Panc1 (cell line): ENCODE data around the gene GPR158. TPM values are rescaled to one million over a fixed set of nuclear protein-coding genes. Genes with fewer than 3 reads are reported as not detected.

Source experiments
- ATAC-seq: fragments of 200-7000 bp; cut with Tn5 transposase; 2 replicates; pipeline ENCODE4 v1.9.1; 2020; ENCODE audit warnings: mild to moderate bottlenecking, moderate library complexity
- Bru-seq: library from RNA; stranded (reverse); fragments of 400-500 nt; gene quantifications from one replicate; lab custom pipeline; 2021; lab: Mats Ljungman, UMichigan
- BruChase-seq, 2 experiments: library from RNA; stranded (reverse); fragments of 400-500 nt; gene quantifications; one replicate each; lab custom pipeline; 2021; lab: Mats Ljungman, UMichigan
- BruUV-seq: library from RNA; stranded (reverse); fragments of 400-500 nt; replicated peaks from 2 replicates; lab custom pipeline; 2021; lab: Mats Ljungman, UMichigan
- CTCF ChIA-PET: fragments of 300-600 bp; sonication (Branson Sonifier 250); formaldehyde crosslinking; loops from one replicate; lab custom pipeline; 2022; ENCODE audit warnings: antibody characterized with exemption; lab: Charles Lee
- POLR2A ChIA-PET: fragments of 300-600 bp; sonication (Branson Sonifier 250); formaldehyde crosslinking; loops from one replicate; lab custom pipeline; 2022; ENCODE audit warnings: antibody characterized with exemption; lab: Charles Lee
- DNase-seq: peaks from one replicate; pipeline ENCODE4 v3.0.0-alpha.2; 2010; ENCODE audit warnings: low read depth, low spot score
- H3K27ac ChIP-seq: 2 replicates; pipeline ENCODE4 v1.5.1; 2011; ENCODE audit warnings: mild to moderate bottlenecking, low read length, inconsistent platforms
- H3K27me3 ChIP-seq: fragments of 200-500 bp; sonication (Bioruptor generic); 2 replicates; pipeline ENCODE4 v1.6.0; 2014; ENCODE audit warnings: low read length, inconsistent platforms; ENCODE audit not compliant: control insufficient read depth, insufficient read depth
- H3K36me3 ChIP-seq: fragments of 200-500 bp; sonication (Bioruptor generic); 2 replicates; pipeline ENCODE4 v1.5.1; 2014; ENCODE audit warnings: inconsistent platforms, mild to moderate bottlenecking, low read length, moderate library complexity; ENCODE audit not compliant: control insufficient read depth, insufficient read depth
- H3K4me1 ChIP-seq: 2 replicates; pipeline ENCODE4 v1.5.1; 2011; ENCODE audit warnings: inconsistent platforms, mild to moderate bottlenecking, low read length, moderate library complexity; ENCODE audit not compliant: control insufficient read depth, insufficient read depth
- H3K4me3 ChIP-seq, 2 experiments: 2 replicates each; pipeline ENCODE4 v1.5.1; 2011 to 2012; ENCODE audit warnings: low read depth in 2 of 2, low read length in 2 of 2, mild to moderate bottlenecking in 2 of 2, inconsistent platforms in 1 of 2, moderate library complexity in 1 of 2
- H3K9me3 ChIP-seq: fragments of 200-500 bp; sonication (Bioruptor generic); 2 replicates; pipeline ENCODE4 v1.5.1; 2014; ENCODE audit warnings: low read depth, mild to moderate bottlenecking, inconsistent platforms, low read length, moderate library complexity; ENCODE audit not compliant: control insufficient read depth, insufficient read depth
- POLR2AphosphoS5 ChIP-seq: IDR thresholded peaks from 2 replicates; pipeline ENCODE4 v1.6.1; 2012; ENCODE audit warnings: mild to moderate bottlenecking, low read depth, low read length, moderate library complexity
- REST ChIP-seq, 2 experiments: IDR thresholded peaks; 2 replicates each; pipeline ENCODE4 v1.6.1; 2011 to 2012; ENCODE audit warnings: low read depth in 2 of 2, control low read depth in 1 of 2, low read length in 1 of 2, mild to moderate bottlenecking in 1 of 2, moderate library complexity in 1 of 2; ENCODE audit not compliant: insufficient read depth in 1 of 2
- SIN3A ChIP-seq: IDR thresholded peaks from 2 replicates; pipeline ENCODE4 v1.6.1; 2012; ENCODE audit warnings: low read depth, mild to moderate bottlenecking, low read length, moderate library complexity, borderline replicate concordance; ENCODE audit not compliant: insufficient read depth
- TCF7L2 ChIP-seq: IDR thresholded peaks from 2 replicates; pipeline ENCODE4 v1.6.1; 2011; ENCODE audit warnings: mild to moderate bottlenecking, low read depth, low read length, inconsistent platforms
- in situ Hi-C: cut with HindIII; loops from 2 replicates; pipeline ENCODE4 v1.10.0; 2016; ENCODE audit warnings: low sequenced_read_pairs, low pct_unique_long_range_greater_than_20kb
- intact Hi-C: fragments of 100-400 bp; cut with micrococcal nuclease; formaldehyde crosslinking; loops from one replicate; pipeline ENCODE4 v1.10.0; 2022; ENCODE audit not compliant: unreplicated experiment
- long read RNA-seq: library from polyadenylated mRNA; unstranded; transcript quantifications from one replicate; pipeline ENCODE4 v2.0.0, GENCODE V29; 2021; ENCODE audit not compliant: unreplicated experiment
- polyA plus RNA-seq: library from polyadenylated mRNA; unstranded; fragments of >200 nt; gene quantifications from one replicate; pipeline ENCODE4 v1.2.1, GENCODE V29; 2012; ENCODE audit warnings: missing spikeins; ENCODE audit not compliant: insufficient read length
- total RNA-seq: library from RNA; stranded (reverse); gene quantifications from one replicate; pipeline ENCODE4 v1.2.1, GENCODE V29; 2021; ENCODE audit not compliant: unreplicated experiment
- TF ChIP-seq, protein P1 (sequence below): fragments of 450-650 bp; IDR thresholded peaks from 2 replicates; pipeline ENCODE4 v1.5.1; 2017; ENCODE audit warnings: mild to moderate bottlenecking

GPR158 gene, protein sequence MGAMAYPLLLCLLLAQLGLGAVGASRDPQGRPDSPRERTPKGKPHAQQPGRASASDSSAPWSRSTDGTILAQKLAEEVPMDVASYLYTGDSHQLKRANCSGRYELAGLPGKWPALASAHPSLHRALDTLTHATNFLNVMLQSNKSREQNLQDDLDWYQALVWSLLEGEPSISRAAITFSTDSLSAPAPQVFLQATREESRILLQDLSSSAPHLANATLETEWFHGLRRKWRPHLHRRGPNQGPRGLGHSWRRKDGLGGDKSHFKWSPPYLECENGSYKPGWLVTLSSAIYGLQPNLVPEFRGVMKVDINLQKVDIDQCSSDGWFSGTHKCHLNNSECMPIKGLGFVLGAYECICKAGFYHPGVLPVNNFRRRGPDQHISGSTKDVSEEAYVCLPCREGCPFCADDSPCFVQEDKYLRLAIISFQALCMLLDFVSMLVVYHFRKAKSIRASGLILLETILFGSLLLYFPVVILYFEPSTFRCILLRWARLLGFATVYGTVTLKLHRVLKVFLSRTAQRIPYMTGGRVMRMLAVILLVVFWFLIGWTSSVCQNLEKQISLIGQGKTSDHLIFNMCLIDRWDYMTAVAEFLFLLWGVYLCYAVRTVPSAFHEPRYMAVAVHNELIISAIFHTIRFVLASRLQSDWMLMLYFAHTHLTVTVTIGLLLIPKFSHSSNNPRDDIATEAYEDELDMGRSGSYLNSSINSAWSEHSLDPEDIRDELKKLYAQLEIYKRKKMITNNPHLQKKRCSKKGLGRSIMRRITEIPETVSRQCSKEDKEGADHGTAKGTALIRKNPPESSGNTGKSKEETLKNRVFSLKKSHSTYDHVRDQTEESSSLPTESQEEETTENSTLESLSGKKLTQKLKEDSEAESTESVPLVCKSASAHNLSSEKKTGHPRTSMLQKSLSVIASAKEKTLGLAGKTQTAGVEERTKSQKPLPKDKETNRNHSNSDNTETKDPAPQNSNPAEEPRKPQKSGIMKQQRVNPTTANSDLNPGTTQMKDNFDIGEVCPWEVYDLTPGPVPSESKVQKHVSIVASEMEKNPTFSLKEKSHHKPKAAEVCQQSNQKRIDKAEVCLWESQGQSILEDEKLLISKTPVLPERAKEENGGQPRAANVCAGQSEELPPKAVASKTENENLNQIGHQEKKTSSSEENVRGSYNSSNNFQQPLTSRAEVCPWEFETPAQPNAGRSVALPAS (N-terminal part only)
- 0.64 TPM for total RNA-seq
- polyA plus RNA-seq: 0.33 TPM
- Bru-seq, nascent RNA: percentile 23 among the genes with signal in this experiment
- BruChase-seq, experiment 1, labeled RNA remaining after a 2-hour chase: percentile 23 among the genes with signal in this experiment
- BruChase-seq, experiment 2, labeled RNA remaining after a 6-hour chase: percentile 18 among the genes with signal in this experiment
- long read RNA-seq, partial matches to known transcripts: 0 of 1 reads
- long read RNA-seq, other reads (novel, unspliced or antisense): 1 of 1 reads

- TF ChIP-seq, protein P1, sequence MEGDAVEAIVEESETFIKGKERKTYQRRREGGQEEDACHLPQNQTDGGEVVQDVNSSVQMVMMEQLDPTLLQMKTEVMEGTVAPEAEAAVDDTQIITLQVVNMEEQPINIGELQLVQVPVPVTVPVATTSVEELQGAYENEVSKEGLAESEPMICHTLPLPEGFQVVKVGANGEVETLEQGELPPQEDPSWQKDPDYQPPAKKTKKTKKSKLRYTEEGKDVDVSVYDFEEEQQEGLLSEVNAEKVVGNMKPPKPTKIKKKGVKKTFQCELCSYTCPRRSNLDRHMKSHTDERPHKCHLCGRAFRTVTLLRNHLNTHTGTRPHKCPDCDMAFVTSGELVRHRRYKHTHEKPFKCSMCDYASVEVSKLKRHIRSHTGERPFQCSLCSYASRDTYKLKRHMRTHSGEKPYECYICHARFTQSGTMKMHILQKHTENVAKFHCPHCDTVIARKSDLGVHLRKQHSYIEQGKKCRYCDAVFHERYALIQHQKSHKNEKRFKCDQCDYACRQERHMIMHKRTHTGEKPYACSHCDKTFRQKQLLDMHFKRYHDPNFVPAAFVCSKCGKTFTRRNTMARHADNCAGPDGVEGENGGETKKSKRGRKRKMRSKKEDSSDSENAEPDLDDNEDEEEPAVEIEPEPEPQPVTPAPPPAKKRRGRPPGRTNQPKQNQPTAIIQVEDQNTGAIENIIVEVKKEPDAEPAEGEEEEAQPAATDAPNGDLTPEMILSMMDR: no peak
- TF ChIP-seq REST (IDR thresholded peaks at IDR 0.05; ENCODE audit: insufficient read depth in 1 of 2, low read depth in 2 of 2, low read length in 1 of 2): peak; percentile 99
- no peaks in the 10 kb centered on the region for H3K36me3 ChIP-seq
- CTCF ChIA-PET: no interaction called here
- ATAC-seq: peak; percentile 94
- POLR2A ChIA-PET: no interaction called here
- no TSS peak for BruUV-seq
- peaks cover 9% of the 10 kb centered on the region for H3K27me3 ChIP-seq
- intact Hi-C loops: no loop called here
- peak within 1 kb of the TSS; percentile 47 to 69 for H3K4me3 ChIP-seq
- no peaks in the 10 kb centered on the region for H3K9me3 ChIP-seq
- H3K27ac ChIP-seq: no peak within 1 kb of the TSS
- no peak for DNase-seq
- in situ Hi-C loops: no loop called here
- no peaks in the 10 kb centered on the region for H3K4me1 ChIP-seq
These were observed at the start of gene GPR158 for GRCh38 chr10:25174461-25175230. Gene GPR158 (plus strand): TSS chr10:25175001. CDS start chr10:25175421, 420 bp downstream.

GRCh38 chr10:25125201-25125611, 49.6 kb upstream of the GPR158 start:
- POLR2A ChIA-PET: no interaction called here
- DNase-seq: no peak
- intact Hi-C loops (no loop called here), in situ Hi-C loops (no loop called here)
- H3K4me3 ChIP-seq: no peak overlapping the region
- TF ChIP-seq REST (IDR thresholded peaks at IDR 0.05; ENCODE audit: insufficient read depth in 1 of 2, low read depth in 2 of 2, low read length in 1 of 2) (no peak), POLR2AphosphoS5 (no peak), SIN3A (no peak), TCF7L2 (no peak)
- TF ChIP-seq, protein P1: no peak
- no peaks in the 10 kb centered on the region for H3K36me3 ChIP-seq
- ATAC-seq: no peak
- no TSS peak for BruUV-seq
- CTCF ChIA-PET: no interaction called here
- H3K9me3 ChIP-seq: no peaks in the 10 kb centered on the region
- no peaks in the 10 kb centered on the region for H3K27me3 ChIP-seq
- no peaks in the 10 kb centered on the region for H3K4me1 ChIP-seq
- no peak overlapping the region for H3K27ac ChIP-seq
